ENCODE results near the gene NOL12. TPM values are rescaled to one million over a fixed set of nuclear protein-coding genes. Genes with fewer than 3 reads are reported as not detected.

NOL12 gene
- total RNA-seq, 3 donors from 2014 or later: 28.5 to 45.3 (median 42.6) TPM

DNA sequence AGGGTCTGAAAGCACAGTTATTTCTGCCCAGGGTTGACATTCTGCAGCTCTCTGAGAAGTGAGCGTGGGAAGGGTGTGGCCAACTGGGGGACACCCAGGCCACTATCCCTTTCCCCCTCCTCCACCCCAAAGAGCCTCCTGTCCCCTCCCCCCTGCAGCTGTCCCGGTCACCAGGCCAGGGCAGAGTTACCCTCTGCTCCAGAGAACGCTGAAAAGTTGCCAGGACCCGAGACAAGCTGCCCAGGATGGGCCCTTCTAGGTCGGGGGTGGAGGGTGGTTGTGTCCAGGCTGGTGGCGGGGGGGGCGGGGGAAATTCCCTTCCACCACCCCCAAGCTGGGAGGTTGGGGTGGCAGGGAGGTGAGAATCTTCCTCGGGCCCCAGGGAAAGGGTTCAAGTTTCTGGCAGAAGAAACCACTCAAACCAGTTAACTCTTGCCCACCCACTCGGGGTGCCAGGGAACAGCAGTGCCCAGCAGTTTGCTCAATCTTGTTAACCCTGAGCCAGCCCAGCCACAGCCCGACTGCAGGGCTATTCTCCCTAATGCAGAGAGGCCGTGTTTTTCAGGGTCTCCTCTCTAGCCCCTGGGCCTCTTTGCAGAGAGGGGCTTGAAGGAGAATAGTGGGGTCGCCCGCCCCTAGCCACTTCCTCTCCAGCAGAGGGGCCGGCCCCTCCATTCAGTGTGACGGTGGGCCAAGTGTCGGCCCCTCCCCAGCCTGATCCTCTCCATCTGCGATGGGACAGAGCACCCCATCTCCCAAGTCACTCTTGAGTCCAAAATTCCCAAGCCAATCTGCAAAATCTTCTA lies 10.0 kb upstream of the NOL12 start:
- peak; percentile 1 for ATAC-seq

DNA sequence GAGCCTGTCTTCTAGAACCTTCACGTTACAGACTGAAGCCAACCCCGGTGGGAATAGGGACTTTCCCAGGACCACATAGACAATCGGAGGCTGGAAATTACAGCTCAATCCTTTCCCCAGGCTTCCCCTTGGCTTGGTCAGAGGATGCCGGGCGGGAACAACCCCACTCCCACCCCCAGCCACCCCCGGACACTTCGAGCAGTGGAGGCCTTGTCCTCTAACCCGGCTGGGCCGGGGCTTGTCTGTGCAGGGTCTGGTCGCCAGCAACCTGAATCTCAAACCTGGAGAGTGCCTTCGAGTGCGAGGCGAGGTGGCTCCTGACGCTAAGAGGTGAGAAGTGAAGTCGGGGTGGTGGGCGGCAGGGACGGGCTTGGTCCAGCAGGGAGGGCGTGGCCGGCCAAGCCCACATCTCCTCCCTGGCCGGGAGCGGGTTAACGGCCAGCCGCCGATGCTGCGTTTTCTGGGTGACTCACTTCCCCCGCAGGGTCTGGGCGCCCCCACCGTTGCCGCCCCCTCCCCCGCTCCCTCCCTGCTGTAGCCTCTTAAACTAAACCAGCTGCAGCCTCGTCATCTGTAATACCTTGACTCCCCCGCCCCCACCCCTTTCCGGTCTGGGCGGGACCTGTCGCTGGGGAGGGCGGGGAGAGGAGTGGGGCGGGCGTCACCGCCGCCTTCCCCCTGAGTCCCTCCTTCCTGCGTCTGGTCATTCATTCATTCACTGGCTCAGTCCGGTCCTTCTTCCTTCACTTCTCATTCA lies 9.2 kb upstream of the NOL12 start:
- TF ChIP-seq, protein P1, sequence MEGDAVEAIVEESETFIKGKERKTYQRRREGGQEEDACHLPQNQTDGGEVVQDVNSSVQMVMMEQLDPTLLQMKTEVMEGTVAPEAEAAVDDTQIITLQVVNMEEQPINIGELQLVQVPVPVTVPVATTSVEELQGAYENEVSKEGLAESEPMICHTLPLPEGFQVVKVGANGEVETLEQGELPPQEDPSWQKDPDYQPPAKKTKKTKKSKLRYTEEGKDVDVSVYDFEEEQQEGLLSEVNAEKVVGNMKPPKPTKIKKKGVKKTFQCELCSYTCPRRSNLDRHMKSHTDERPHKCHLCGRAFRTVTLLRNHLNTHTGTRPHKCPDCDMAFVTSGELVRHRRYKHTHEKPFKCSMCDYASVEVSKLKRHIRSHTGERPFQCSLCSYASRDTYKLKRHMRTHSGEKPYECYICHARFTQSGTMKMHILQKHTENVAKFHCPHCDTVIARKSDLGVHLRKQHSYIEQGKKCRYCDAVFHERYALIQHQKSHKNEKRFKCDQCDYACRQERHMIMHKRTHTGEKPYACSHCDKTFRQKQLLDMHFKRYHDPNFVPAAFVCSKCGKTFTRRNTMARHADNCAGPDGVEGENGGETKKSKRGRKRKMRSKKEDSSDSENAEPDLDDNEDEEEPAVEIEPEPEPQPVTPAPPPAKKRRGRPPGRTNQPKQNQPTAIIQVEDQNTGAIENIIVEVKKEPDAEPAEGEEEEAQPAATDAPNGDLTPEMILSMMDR (IDR thresholded peaks at IDR 0.05): no peak
- intact Hi-C loops (cut with DNase I, micrococcal nuclease): no loop called here
- H3K9me3 ChIP-seq: no peaks in the 10 kb centered on the region
- H3K4me3 ChIP-seq: peak overlapping the region; percentile 17
- DNase-seq: peak; percentile 94 to 95 (median 94)
- peaks cover 52% of the 10 kb centered on the region for H3K4me1 ChIP-seq (ENCODE audit: low read depth)
- peaks cover 3% of the 10 kb centered on the region for H3K36me3 ChIP-seq (ENCODE audit: low read depth)
- ATAC-seq: peak; percentile 79

More for the DNA sequence above, 10.0 kb upstream of the NOL12 start:
- Histone ChIP-seq H3K9me3 (no peaks in the 10 kb centered on the region), H3K4me3 (peak overlapping the region; percentile 17), H3K4me1 (ENCODE audit: low read depth) (peaks cover 45% of the 10 kb centered on the region), H3K36me3 (ENCODE audit: low read depth) (peaks cover 3% of the 10 kb centered on the region)
- TF ChIP-seq, protein P1 (IDR thresholded peaks at IDR 0.05): no peak
- intact Hi-C loops (cut with DNase I, micrococcal nuclease): no loop called here
- peak; percentile 43 to 70 (median 62) for DNase-seq

DNA sequence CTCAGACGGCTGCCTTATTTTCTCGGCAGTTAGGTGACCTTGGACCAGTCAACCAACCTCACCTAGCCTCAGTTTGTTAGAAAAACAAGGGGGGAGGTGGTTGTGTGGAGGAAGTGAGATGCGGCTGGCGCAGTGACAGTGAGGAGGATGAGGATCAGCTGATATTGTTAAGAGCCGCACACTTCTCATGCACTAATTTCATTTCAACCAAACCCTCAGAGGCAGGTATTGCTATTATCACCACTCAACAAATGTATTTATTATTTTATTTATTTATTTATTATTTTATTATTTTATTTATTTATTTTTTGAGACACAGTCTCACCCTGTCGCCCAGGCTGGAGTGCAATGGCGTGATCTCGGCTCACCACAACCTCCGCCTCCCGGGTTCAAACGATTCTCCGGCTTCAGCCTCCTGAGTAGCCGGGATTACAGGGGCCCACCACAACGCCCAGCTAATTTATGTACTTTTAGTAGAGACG lies 8.6 kb upstream of the NOL12 start:
- Histone ChIP-seq H3K4me1 (ENCODE audit: low read depth) (peaks cover 52% of the 10 kb centered on the region), H3K4me3 (peak overlapping the region; percentile 17), H3K9me3 (no peaks in the 10 kb centered on the region), H3K36me3 (ENCODE audit: low read depth) (peaks cover 3% of the 10 kb centered on the region)
- TF ChIP-seq, protein P1 (IDR thresholded peaks at IDR 0.05): no peak
- no peak for DNase-seq
- ATAC-seq: no peak
- intact Hi-C loops (cut with DNase I, micrococcal nuclease): no loop called here

DNA sequence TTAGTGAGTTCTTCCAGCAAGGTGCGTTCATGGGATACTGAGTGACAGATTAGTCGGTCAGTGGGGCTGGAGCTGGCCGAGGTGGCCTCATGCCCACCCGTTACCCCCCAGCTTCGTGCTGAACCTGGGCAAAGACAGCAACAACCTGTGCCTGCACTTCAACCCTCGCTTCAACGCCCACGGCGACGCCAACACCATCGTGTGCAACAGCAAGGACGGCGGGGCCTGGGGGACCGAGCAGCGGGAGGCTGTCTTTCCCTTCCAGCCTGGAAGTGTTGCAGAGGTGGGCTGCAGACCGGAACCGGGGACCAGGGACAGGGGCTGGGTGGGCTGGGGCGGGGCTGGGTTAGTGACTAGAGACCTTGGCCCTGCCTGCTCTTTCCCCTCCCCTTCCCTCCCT lies 7.8 kb upstream of the NOL12 start:
- Histone ChIP-seq H3K4me3 (no peak overlapping the region), H3K4me1 (ENCODE audit: low read depth) (peaks cover 44% of the 10 kb centered on the region), H3K9me3 (no peaks in the 10 kb centered on the region), H3K36me3 (ENCODE audit: low read depth) (peaks cover 3% of the 10 kb centered on the region)
- ATAC-seq (no peak), DNase-seq (no peak)
- TF ChIP-seq, protein P1 (IDR thresholded peaks at IDR 0.05): no peak
- intact Hi-C loops (cut with DNase I, micrococcal nuclease): no loop called here

DNA sequence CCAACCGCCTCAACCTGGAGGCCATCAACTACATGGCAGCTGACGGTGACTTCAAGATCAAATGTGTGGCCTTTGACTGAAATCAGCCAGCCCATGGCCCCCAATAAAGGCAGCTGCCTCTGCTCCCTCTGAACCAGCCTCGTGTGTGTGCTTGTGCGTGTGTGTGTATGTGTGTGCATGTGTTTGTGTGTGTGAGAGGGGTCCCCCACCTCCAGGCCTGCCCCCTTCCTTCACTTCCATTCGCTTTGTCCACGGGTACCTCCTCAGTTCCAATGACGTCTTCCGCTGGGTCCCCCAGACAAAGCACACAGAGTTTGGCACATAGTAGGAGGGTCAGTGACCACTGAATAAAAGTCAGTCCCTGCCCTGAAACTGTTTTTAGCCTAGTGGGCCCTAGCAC lies 6.5 kb upstream of the NOL12 start:
- H3K36me3 ChIP-seq (ENCODE audit: low read depth): peaks cover 3% of the 10 kb centered on the region
- DNase-seq: no peak
- ATAC-seq: no peak
- TF ChIP-seq, protein P1 (IDR thresholded peaks at IDR 0.05): no peak
- H3K9me3 ChIP-seq: no peaks in the 10 kb centered on the region
- intact Hi-C loops (cut with DNase I, micrococcal nuclease): loop anchor here (5.0 to 10.0 kb wide), 2 partner anchors 37 to 55 kb away; no protein-coding TSS in a partner anchor
- no peak overlapping the region for H3K4me3 ChIP-seq
- H3K4me1 ChIP-seq (ENCODE audit: low read depth): peaks cover 42% of the 10 kb centered on the region
